ENCODE results near the gene CACNA1E. TPM values are rescaled to one million over a fixed set of nuclear protein-coding genes. Genes with fewer than 3 reads are reported as not detected.

Gene CACNA1E
- total RNA-seq, 1 donor from 2014 or later = 0.63 TPM

DNA sequence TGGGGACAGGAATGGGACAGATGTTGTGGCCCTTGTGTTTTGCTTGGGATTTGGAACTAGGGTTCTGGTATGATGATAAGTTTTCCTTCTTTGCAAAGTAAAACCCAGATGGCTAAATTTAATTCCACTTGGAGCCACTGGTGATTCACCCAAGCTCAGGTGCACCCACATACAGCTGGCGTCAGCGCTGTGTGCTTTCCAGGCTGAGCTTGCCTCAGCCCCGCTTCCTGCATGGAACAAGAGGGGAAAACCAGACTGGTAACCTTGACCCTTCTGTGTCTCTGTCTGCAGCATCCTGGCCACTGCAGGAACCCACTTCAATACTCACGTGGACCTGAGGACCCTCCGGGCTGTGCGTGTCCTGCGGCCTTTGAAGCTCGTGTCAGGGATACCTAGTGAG lies 94.2 kb downstream of the CACNA1E start:
- DNase-seq (ENCODE audit: low spot score) = no peak

DNA sequence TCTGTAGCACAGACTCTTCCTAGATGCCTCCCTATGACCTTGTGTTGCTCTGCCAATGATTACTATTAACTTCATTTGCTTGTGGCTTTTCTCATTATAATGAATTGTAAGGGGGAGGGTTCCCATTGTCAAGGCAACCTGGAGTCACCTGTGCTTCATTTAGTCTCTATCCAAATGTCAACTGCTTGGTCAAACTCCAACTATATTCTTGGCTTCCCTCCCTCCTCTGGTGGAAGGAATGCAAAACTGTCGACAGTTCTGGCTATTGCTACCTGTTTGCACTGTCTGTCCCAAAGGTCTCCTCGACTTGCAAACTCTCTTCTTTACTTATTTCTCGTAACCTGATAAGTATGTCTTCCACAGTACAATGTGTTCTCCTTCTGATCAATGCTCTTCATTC lies 100.3 kb downstream of the CACNA1E start:
- peak; percentile 51 for DNase-seq (ENCODE audit: low spot score)

DNA sequence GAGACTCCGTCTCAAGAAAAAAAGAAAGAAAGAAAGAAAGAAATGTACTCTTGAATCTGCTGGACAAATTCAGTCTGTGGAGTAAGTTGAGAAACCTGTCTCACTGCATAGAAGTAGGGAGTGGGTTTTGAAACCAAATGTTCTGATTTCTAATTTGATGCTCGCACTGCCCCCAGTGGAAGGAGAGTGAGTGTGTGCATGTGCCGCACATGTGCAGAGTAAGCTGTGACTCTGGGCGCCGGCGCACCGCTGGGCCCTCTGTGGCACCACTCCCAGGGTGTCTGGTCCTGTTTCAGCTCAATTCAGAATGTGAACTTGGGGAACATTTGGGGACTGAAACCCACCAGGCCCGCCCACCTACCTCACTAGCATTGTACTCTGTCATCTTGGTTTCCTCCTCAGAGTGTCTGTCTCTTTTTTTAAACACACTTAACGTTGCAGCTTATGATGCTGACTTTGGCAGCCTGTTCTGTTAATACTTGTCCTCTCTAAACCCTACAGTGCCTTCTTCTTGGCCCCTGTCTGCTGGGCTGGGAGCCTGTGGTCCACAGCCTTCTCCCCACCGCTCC lies 104.6 kb downstream of the CACNA1E start:
- DNase-seq (ENCODE audit: low spot score) = no peak

DNA sequence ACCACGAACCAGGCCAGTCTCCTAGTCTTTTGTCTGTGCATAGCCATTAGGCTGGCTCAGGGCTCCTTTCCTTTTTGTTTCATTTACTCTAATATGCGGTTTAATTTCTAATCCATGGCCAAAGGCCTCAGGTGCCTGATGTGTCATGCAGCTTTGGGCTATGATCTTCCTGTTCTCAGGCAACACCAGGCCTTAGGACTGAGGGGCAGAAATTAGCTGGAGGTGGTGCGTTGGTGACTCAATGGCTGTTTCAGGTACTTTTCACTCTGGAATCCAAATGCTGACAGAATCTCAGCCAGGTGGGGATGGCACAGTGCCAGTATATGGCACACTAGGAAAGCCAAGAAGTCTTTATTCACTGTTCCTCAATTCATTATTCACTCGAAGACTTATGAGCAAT lies 105.3 kb downstream of the CACNA1E start:
- no peak for DNase-seq (ENCODE audit: low spot score)

DNA sequence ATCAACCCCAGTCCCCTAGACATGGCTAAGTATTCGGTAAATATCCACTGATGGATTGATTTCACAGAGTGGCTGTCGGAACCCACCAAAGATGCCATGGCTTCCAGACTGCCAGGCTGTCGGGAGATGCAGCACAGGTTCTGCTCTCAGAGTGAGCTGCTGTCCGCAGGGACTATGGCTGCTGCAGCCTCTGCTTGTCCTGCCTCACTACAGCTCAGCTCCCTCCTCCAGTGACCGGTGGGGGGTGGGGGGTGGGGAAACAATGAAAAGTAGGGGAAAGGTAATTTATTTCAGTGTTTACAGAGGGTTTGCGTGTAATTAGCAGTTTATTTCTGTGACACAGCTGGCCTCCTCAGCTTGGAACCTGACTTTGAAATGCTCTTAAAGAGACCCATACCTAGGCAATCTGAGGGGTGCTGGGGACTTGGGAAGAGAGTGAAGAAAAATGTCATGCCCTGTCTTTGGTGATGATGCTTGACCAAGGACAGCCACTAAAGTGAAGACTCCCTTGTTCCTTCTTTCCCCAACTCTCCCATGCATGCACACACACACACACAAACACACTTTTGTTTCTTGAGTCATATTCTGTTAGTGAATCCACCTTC lies 109.0 kb downstream of the CACNA1E start:
- no peak for DNase-seq (ENCODE audit: low spot score)

DNA sequence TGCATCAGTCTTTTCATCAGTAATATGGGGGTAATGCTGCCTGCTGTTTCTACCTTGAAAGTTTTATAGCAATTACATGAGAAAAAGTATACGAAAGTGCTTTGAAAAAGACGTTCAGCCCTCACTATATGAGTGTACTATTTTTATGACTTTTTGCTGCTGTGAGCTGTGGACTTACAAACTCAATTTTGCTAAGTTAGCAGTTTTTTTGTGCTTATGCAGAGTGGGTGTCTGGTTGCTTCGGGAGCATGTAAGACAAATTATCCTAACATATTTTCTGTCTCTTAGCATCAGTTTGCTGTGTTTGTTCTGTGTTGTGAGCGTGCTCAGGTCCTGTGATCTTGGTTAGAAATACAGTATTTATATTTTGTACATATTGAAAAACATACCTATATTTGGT lies 109.7 kb downstream of the CACNA1E start:
- DNase-seq (ENCODE audit: low spot score) = no peak

DNA sequence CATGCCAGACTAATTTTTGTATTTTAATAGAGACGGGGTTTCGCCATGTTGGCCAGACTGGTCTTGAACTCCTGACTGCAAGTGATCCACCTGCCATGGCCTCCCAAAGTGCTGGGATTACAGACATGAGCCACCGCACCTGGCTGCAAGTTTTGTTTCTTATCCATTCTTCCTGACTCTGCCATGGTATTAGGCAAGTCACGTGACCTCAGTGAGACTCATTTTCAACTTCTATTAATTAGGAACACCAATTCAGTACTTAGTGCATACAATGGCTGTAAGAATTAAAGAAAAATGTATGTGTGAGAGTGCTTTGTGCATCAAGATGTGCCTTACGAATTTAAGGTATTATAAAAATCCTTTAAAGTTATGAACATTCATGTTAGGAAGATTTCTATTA lies 111.2 kb downstream of the CACNA1E start:
- no peak for DNase-seq (ENCODE audit: low spot score)

DNA sequence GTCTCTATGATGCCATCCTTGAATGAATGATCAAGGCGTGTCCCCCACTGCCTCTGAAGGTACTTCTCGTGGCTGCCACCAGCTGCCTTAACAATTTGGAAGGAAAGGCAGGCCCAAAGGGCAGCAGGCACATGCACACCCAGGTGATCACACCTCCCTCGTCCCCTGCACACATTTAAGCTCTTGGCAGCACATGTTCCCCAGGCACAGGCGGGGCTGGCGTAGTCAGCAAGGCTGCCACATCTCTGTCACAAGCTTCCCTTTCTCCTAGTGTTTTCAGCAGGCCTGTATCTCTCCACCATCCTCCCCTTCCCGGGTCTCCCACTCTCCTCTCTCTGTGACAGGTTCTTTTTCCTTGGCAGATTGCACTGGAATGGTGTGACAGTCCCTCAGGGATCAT lies 111.9 kb downstream of the CACNA1E start:
- no peak for DNase-seq (ENCODE audit: low spot score)

DNA sequence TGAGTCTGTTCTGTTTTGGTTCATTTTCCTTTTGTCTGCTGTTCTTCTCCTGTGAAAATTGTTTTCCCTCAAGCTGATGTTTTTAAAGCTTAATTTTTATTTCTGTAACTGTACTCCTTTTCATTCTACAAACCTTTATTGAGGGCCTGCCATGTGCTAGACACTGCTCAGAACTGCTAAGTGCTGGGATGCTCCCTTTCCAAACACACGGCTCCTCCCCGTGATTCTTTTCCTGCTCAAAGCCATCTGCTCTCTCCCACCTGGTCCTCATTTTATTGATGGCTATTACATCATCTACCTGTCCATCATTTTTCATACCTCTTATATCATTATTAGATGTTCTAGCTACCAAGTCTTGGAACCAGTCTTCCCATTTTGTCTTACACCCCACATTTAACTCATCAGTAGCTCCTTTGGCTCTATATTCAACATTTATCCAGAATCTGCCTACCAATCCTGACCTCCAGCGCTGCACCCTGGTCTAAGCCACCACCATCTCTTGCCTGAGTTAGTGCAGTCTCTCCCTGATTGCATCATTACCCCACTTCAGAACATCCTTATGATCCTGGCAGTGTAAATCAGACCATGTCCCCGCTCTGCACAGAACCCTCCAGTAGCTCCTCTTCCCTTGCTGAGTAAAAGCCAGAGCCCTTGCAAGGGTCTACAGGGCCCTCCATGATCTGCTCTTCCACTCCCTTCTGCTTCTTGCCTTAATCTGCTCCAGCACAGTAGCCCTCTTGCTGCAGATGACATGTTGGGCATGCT lies 118.1 kb downstream of the CACNA1E start:
- DNase-seq (ENCODE audit: low spot score) = no peak

DNA sequence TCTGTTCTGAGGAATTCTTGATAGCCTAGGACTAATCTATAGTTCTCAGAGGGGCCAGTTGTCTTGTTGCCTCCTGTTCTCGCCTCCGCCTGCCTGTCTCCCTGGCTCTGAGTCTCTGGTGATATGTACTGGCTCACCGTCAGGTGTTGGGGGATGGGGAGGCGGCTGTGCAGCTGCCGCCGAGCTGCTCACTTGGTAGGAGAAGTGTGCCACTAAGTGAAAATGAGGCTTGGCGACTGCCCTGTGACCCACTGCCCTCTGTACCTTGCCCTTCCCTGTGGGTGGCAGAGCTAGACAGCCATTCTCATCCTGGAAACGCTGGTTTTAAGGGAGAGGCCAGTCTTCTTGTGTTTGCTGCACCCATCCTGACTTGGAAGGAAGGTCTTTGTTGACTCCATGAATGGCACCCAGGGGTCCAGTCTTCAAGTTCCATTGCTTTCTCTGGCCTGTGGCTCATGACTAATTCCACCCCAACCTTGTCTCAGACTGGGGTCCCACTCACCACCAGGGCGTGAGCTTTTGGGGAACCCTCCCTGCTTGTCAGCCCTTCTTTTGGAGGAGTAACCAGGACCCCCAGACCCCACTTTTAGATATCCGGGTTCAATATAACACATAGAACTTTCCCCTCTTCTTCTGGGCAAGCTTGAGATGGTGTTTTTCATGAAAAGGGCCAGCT lies 120.6 kb downstream of the CACNA1E start:
- DNase-seq (ENCODE audit: low spot score) = no peak

DNA sequence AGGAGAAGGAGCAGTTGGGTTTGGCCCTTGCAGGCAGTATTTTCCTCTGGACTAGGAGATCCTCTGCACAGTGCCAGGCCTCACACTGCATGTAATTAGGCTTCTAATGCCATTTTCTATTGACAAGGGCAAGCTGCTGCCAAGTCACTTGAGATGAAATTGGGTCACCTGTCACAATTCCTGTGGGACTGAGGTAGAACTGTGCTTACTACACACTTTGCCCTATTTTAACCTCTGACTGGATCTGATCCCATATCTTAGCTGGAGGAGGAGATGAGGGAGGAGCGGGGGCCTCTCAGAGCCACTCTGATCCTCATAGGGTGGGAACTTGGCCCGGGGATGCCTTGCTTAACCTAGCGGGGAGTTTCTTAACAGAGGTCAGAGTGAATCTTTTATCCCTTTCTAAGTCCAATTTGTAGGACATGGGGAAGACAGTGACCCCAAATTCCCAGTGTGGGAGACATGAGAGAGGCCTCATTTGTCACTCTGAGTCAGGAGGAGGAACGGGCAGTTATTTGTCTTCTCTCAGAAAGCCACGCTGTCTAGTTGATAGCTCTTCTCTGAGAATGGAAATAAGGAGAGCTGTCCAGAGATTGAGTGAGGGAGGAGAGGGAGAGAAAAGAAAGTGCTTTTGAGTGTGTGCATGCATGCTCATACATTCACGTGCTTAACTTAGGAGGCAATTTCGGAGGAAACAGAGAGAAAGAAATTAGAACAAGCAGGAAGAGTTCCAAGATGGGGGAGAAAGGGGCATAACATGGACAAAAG lies 121.3 kb downstream of the CACNA1E start:
- DNase-seq (ENCODE audit: low spot score) = no peak

DNA sequence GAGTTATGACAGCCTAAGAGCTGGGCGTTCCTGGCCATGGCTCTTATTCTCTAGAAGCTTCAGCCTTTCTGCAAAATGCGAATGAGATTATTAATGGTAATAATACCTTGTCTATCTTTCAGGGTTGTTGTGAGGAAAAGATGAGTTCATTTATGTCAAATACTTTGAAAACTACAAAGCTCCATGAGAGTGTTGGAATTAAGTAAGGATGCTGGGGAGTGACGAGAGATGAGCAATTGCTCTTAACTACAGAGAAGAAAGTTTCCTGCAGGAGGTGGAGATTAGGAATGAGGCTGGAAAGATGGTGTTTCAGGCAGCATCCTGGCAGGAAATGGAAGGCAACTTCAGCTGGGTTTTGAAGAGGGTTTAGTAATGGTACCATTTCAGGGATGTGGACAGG lies 124.2 kb downstream of the CACNA1E start:
- DNase-seq (ENCODE audit: low spot score) = no peak

DNA sequence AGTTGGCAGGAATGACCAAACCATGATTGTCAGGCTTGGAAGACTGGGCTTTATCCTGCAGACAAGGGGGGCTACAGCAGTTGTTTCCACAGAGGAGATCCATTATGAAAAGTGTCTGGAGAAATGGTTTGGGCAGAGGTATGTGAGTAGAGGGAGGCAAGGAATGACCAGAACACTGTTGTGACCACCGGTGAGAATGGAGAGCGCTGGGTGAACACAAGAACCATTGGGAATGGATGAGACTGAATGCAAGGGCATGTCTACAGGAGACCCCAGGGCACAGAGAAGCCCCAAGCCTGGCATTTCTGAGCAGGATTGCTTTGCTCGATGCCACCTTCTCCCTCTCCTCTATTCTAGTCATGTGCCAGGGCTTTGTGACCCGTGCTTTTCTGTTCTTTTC lies 125.1 kb downstream of the CACNA1E start:
- no peak for DNase-seq (ENCODE audit: low spot score)

DNA sequence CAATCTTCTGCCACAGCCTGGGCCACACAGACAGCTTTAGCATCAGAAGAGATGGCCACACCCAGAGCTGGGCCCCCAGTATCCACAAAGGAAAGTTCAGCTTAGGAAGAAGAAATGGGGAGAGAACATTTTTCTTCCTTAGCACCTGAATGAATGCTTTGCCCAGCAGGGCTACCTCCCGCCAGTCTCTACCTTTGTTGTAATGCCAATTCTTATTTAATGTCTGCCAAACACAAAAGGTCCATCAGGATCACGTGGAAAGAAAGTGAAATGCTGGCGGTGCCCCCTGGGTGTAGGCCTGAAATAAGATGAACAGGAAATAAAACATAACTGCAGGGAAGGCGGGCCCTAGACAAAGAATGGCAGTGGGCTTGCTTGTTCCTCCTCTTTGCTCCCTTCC lies 125.6 kb downstream of the CACNA1E start:
- DNase-seq (ENCODE audit: low spot score) = no peak

DNA sequence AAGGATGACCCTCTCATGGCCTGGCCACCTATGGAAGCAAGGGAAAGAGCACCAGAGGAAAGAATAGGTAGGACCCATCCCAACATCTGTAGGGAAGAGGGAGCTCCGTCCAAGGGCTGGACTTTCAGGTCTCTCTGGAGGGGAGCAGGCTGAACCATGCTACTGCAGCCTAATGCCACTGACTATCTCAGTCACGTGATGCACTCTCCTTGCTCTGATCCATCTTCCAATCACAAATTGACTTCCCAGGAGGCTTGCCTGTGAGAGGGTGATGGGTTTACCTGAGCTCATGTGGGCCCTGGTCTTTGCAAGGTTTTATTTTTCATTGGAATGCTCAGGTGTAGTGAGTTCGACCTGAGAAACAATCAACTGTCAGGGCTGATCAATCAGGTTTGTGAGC lies 128.8 kb downstream of the CACNA1E start:
- DNase-seq (ENCODE audit: low spot score) = no peak

DNA sequence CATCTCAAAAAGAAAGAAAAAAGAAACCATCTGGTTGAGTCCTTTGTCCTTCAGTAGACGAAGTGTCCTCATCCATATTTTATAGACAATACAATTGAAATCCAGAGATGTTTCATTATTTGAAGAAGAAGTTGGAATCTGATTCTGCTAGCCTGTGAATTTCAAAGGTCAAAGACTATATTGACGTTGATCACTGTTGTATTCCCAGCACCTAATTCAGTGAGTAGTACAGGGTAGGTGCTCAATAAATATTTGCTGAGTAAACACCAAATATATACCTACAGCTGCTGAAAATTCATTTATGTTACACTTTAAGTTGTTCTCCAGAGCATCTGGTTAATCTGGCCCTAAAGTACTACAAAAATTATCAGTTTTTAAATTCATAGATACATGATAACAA lies 135.2 kb downstream of the CACNA1E start:
- no peak for DNase-seq (ENCODE audit: low spot score)

DNA sequence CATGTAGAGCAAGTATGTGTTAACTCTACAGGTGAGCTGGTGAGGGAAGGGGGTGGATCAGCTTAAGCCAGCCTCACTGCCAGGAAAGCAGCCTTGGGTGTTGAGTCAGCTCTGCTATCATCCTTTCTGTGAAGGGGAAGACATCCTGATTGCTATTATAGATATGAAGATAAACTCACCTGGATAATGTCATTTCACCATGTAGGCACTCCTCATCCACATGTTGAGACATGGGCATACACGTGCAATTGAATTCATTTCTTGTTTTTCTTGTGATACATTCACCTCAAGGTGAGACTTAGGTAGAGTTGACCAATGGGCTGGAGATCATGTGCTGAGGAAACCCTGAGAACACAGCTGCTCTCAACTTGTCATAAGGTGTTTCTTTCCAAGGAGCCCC lies 136.9 kb downstream of the CACNA1E start:
- DNase-seq (ENCODE audit: low spot score) = no peak

DNA sequence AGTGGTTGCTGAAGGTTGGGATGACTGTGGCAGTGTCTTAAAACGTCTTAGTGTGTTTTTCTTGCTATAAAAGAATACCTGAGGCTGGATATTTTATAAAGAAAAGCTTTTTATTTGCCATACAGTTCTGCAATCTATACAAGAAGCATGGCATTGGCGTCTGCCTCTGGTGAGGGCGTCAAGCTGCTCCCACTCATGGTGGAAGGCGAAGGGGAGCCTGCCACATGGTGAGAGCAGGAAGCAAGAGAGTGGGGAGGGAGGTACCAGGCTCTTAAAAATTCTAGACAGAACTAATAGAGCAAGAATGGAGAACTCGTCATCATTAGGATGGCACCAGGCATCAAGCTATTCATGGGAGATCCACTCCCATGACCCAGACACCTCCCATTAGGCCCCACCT lies 140.5 kb downstream of the CACNA1E start:
- no peak for DNase-seq (ENCODE audit: low spot score)

DNA sequence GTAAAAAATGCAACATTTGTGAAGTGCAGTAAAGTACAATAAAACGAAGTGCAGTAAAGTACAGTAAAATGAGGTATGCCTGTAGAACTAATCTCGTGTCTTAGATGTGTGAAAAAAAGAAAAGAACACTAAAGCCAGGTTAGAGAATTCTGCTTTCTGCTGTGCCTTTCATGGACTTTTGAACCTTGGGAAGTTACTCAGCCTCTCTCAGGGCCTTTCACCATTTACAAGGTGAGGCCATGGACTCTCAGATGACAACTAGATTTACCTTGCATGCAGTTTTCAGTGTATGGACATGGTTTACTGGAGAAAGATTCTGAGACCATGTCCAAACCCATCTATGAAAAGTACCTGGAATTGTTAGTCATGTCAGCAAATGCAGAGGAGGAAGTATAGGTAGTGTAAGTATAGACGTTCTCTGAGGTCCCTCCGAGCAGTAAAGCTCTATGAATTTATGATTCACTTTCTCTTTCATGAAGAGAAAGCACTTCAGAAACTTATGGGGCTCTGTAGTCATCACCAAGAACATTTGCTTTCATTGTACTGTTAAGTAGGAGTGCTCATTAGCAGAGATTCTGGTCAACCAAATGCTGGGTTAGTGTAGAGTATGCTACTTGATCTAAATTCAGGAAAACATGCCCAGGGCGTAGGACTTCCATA lies 143.1 kb downstream of the CACNA1E start:
- DNase-seq (ENCODE audit: low spot score) = no peak

DNA sequence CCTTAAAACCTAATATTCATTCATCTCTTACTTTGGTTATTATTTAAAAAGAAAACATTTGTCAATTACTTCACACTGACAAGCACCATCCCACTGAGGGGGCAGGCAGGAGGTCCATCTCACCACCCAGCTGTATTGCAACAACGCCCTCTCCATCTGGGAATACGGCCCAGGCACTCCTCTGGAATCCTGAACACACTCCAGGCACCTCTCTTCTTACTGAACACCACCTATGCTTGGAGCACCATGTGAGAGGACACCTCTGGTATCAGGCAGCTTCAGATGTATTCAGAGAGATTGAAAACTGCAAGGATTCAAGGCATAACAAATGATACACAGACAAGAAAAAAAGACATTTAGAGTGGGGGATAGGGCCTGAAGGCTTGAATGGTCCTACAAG lies 147.1 kb downstream of the CACNA1E start:
- no peak for DNase-seq (ENCODE audit: low spot score)

DNA sequence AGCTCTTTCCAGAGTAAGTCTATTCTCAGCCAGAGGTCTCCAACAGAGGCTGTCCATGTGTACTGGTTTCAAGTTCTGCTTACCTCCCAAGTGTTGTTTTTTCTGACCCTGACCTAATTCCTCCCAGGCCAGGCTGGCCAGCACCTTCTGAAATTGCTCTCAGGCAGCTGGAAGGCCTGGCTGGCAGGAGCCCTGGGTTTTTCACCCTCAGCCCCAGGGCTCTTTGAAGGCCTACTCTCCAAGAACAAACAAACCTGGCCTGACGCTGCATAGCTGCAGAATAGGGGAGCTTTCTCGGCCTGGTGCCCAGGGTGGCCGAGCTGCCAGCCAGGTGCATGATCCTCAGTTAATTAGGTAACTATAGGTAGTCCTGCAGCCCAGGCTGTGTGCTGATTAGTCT lies 147.5 kb downstream of the CACNA1E start:
- DNase-seq (ENCODE audit: low spot score) = no peak

DNA sequence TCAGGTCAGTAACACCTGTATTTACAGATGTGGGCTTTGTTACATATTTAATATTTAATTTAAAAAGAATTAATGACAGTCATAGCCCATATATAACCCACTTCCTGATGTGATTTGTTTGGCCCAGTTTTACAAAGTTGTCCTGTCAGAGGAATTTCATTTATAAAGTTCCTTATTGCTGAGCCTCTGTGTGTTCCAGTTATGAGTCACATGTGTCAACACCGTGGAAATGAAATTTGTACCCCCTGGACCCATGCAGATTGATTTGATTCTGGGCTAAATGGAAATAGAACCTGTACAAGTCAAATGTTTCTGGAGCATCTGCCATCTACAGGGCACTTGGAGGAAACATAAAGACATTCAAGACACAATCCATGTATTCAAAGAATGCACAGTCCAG lies 149.2 kb downstream of the CACNA1E start:
- no peak for DNase-seq (ENCODE audit: low spot score)

Data from mucosa of gallbladder (tissue), 1 donor.